ENCODE measurements around the gene FAM171A2. TPM values are rescaled to one million over a fixed set of nuclear protein-coding genes. Genes with fewer than 3 reads are reported as not detected.

The FAM171A2 gene
- total RNA-seq, 1 experiment from 2014 or later: 29.9 TPM

- Mint-ChIP-seq H3K4me1 (peaks cover 8% of the 10 kb centered on the region), H3K27me3 (ENCODE audit: low read depth) (peaks cover 20% of the 10 kb centered on the region), H3K27ac (peak within 1 kb of the TSS; percentile 95), H3K4me3 (peak within 1 kb of the TSS; percentile 85), H3K36me3 (no peaks in the 10 kb centered on the region), H3K9me3 (no peaks in the 10 kb centered on the region)
- ATAC-seq (peak; percentile 99), DNase-seq (ENCODE audit: low spot score) (peak; percentile 95)
- CTCF ChIA-PET: interaction anchor here (0.6 to 3.5 kb wide), 44 partner anchors 7 to 401 kb away, joined by 3 to 78 read pairs (median 6); partner anchors contain the start of genes ASB16, ATXN7L3, FAM171A2 and HDAC5
- POLR2A ChIA-PET: interaction anchor here (0.8 to 1.4 kb wide), 8 partner anchors 10 to 123 kb away, joined by 3 to 8 read pairs (median 4); partner anchors contain the start of gene RUNDC3A
- TF ChIP-seq TEAD4 (CRISPR knock-in tag; IDR thresholded peaks at IDR 0.05) (no peak), ZNF671 (CRISPR knock-in tag; IDR thresholded peaks at IDR 0.05) (no peak), ATF6 (CRISPR knock-in tag; IDR thresholded peaks at IDR 0.05) (no peak), ZBTB21 (CRISPR knock-in tag; IDR thresholded peaks at IDR 0.05; ENCODE audit: borderline replicate concordance) (no peak), ZNF232 (CRISPR knock-in tag; IDR thresholded peaks at IDR 0.05) (no peak), NFYB (CRISPR knock-in tag; conservative IDR thresholded peaks at IDR 0.05; ENCODE audit: low read depth) (peak; percentile 85), ZNF423 (CRISPR knock-in tag; IDR thresholded peaks at IDR 0.05) (no peak), ZNF219 (CRISPR knock-in tag; IDR thresholded peaks at IDR 0.05; ENCODE audit: borderline replicate concordance) (no peak), MAX (CRISPR knock-in tag; IDR thresholded peaks at IDR 0.05) (peak; percentile 66), ETV6 (CRISPR knock-in tag; IDR thresholded peaks at IDR 0.05) (peak; percentile 88), RELA (CRISPR knock-in tag; IDR thresholded peaks at IDR 0.05; ENCODE audit: borderline replicate concordance) (no peak), FOXP1 (CRISPR knock-in tag; IDR thresholded peaks at IDR 0.05; ENCODE audit: borderline replicate concordance) (0 out of 2 replicates have a peak, but pooled peaks have one; percentile 11), USF1 (CRISPR knock-in tag; IDR thresholded peaks at IDR 0.05) (peak; percentile 99), ZNF396 (CRISPR knock-in tag; IDR thresholded peaks at IDR 0.05; ENCODE audit: borderline replicate concordance) (no peak), SP1 (CRISPR knock-in tag; conservative IDR thresholded peaks at IDR 0.05) (peak; percentile 53; the same call in 1 of the 2 replicates), GRHL2 (CRISPR knock-in tag; IDR thresholded peaks at IDR 0.05; ENCODE audit: insufficient replicate concordance, severe bottlenecking) (no peak), USF2 (CRISPR knock-in tag; IDR thresholded peaks at IDR 0.05) (peak; percentile 99), TP53 (CRISPR knock-in tag; IDR thresholded peaks at IDR 0.05) (no peak), ELF4 (CRISPR knock-in tag; IDR thresholded peaks at IDR 0.05; ENCODE audit: low read depth) (no peak), RORB (CRISPR knock-in tag; IDR thresholded peaks at IDR 0.05) (no peak), ZNF121 (CRISPR knock-in tag; IDR thresholded peaks at IDR 0.05) (no peak)
- TF ChIP-seq, protein P1, sequence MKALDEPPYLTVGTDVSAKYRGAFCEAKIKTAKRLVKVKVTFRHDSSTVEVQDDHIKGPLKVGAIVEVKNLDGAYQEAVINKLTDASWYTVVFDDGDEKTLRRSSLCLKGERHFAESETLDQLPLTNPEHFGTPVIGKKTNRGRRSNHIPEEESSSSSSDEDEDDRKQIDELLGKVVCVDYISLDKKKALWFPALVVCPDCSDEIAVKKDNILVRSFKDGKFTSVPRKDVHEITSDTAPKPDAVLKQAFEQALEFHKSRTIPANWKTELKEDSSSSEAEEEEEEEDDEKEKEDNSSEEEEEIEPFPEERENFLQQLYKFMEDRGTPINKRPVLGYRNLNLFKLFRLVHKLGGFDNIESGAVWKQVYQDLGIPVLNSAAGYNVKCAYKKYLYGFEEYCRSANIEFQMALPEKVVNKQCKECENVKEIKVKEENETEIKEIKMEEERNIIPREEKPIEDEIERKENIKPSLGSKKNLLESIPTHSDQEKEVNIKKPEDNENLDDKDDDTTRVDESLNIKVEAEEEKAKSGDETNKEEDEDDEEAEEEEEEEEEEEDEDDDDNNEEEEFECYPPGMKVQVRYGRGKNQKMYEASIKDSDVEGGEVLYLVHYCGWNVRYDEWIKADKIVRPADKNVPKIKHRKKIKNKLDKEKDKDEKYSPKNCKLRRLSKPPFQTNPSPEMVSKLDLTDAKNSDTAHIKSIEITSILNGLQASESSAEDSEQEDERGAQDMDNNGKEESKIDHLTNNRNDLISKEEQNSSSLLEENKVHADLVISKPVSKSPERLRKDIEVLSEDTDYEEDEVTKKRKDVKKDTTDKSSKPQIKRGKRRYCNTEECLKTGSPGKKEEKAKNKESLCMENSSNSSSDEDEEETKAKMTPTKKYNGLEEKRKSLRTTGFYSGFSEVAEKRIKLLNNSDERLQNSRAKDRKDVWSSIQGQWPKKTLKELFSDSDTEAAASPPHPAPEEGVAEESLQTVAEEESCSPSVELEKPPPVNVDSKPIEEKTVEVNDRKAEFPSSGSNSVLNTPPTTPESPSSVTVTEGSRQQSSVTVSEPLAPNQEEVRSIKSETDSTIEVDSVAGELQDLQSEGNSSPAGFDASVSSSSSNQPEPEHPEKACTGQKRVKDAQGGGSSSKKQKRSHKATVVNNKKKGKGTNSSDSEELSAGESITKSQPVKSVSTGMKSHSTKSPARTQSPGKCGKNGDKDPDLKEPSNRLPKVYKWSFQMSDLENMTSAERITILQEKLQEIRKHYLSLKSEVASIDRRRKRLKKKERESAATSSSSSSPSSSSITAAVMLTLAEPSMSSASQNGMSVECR (CRISPR knock-in tag; IDR thresholded peaks at IDR 0.05; ENCODE audit: borderline replicate concordance): peak; percentile 61; the same call in 1 of the 2 replicates
- TF ChIP-seq, protein P2, sequence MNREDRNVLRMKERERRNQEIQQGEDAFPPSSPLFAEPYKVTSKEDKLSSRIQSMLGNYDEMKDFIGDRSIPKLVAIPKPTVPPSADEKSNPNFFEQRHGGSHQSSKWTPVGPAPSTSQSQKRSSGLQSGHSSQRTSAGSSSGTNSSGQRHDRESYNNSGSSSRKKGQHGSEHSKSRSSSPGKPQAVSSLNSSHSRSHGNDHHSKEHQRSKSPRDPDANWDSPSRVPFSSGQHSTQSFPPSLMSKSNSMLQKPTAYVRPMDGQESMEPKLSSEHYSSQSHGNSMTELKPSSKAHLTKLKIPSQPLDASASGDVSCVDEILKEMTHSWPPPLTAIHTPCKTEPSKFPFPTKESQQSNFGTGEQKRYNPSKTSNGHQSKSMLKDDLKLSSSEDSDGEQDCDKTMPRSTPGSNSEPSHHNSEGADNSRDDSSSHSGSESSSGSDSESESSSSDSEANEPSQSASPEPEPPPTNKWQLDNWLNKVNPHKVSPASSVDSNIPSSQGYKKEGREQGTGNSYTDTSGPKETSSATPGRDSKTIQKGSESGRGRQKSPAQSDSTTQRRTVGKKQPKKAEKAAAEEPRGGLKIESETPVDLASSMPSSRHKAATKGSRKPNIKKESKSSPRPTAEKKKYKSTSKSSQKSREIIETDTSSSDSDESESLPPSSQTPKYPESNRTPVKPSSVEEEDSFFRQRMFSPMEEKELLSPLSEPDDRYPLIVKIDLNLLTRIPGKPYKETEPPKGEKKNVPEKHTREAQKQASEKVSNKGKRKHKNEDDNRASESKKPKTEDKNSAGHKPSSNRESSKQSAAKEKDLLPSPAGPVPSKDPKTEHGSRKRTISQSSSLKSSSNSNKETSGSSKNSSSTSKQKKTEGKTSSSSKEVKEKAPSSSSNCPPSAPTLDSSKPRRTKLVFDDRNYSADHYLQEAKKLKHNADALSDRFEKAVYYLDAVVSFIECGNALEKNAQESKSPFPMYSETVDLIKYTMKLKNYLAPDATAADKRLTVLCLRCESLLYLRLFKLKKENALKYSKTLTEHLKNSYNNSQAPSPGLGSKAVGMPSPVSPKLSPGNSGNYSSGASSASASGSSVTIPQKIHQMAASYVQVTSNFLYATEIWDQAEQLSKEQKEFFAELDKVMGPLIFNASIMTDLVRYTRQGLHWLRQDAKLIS (CRISPR knock-in tag; IDR thresholded peaks at IDR 0.05; ENCODE audit: borderline replicate concordance): no peak
- TF ChIP-seq, protein P3, sequence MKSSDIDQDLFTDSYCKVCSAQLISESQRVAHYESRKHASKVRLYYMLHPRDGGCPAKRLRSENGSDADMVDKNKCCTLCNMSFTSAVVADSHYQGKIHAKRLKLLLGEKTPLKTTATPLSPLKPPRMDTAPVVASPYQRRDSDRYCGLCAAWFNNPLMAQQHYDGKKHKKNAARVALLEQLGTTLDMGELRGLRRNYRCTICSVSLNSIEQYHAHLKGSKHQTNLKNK (CRISPR knock-in tag; IDR thresholded peaks at IDR 0.05): no peak
These were observed 18.7 kb downstream of the FAM171A2 start, which contains the start of gene GRN for GRCh38 chr17:44344939-44345453. GRN (plus strand) TSS chr17:44345302; CDS start chr17:44349165, 3,863 bp downstream.

Data from WTC11 (cell line).